ENCODE results near the gene CFAP100. TPM values are rescaled to one million over a fixed set of nuclear protein-coding genes. Genes with fewer than 3 reads are reported as not detected.

The CFAP100 gene
- total RNA-seq, 4 donors from 2014 or later: not detected

DNA sequence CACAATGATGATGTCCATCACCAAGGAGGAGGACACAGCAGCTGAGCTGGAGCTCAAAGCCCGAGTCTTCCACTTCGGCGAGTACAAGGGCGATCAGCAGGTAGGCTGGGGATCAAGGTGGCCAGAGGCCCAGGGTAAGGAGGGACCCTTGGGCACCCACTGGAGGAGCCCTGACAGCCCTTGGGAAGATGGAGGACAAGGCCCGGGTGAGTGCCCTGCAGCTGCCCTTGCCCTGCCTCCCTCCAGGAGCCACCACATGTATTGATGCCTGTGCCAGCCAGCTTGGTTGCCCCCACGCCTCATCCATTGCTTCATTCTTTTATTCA lies 38.4 kb downstream of the CFAP100 start:
- H3K4me3 ChIP-seq: no peak overlapping the region
- no peak overlapping the region for H3K27ac ChIP-seq
- H3K36me3 ChIP-seq: peaks cover 0 to 21% (median 0%) of the 10 kb centered on the region in 3 donors
- peak in 2 of 3 donors; percentile 34 to 36 for DNase-seq
- no peaks in the 10 kb centered on the region for H3K4me1 ChIP-seq
- TF ChIP-seq, protein P1, sequence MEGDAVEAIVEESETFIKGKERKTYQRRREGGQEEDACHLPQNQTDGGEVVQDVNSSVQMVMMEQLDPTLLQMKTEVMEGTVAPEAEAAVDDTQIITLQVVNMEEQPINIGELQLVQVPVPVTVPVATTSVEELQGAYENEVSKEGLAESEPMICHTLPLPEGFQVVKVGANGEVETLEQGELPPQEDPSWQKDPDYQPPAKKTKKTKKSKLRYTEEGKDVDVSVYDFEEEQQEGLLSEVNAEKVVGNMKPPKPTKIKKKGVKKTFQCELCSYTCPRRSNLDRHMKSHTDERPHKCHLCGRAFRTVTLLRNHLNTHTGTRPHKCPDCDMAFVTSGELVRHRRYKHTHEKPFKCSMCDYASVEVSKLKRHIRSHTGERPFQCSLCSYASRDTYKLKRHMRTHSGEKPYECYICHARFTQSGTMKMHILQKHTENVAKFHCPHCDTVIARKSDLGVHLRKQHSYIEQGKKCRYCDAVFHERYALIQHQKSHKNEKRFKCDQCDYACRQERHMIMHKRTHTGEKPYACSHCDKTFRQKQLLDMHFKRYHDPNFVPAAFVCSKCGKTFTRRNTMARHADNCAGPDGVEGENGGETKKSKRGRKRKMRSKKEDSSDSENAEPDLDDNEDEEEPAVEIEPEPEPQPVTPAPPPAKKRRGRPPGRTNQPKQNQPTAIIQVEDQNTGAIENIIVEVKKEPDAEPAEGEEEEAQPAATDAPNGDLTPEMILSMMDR (IDR thresholded peaks at IDR 0.05): no peak
- TF ChIP-seq POLR2A (IDR thresholded peaks at IDR 0.05): no peak
- no peaks in the 10 kb centered on the region for H3K9me3 ChIP-seq
- H3K27me3 ChIP-seq: no peaks in the 10 kb centered on the region

DNA sequence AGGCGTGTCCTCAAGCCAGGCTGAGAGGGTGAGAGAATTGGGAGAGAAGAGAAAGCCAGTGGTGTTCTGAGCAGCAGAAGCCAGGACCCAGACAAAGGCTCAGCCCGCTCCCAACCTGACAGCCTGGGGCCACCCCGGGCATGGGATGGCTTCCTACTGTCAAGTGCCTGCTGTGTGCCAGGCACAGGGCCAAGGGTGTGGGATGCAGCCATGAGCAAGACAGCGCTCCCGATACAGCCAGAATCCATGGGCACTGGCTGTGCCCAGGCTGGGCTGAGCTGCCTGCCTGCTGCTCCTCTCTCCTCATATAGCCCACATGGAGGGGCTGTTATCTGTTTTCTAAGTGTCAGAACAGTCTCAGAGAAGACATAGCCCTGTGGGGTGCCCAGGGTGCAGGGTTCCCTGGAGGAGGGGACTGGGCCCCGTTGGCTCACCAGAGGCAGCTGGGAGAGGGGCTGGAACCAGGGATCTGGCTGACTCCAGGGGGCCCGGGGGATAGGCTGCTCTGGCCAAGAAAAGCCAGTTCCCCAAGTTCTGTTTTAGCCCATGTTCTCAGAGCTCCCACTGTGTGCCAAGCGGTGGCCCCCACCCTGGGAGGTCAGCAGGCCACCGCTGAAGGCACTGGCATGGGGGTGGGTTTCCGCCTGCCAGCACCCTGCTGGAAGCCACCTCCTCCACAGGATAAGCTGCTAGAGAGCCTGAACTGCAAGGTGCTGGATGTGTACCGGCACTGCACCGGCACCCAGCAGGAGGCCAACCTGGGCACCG lies 39.0 kb downstream of the CFAP100 start:
- Histone ChIP-seq H3K27me3 (no peaks in the 10 kb centered on the region), H3K36me3 (peaks cover 0 to 27% (median 0%) of the 10 kb centered on the region in 3 donors), H3K4me3 (no peak overlapping the region), H3K4me1 (no peaks in the 10 kb centered on the region), H3K9me3 (no peaks in the 10 kb centered on the region), H3K27ac (no peak overlapping the region)
- no peak for TF ChIP-seq POLR2A (IDR thresholded peaks at IDR 0.05)
- TF ChIP-seq, protein P1 (IDR thresholded peaks at IDR 0.05): no peak
- DNase-seq: peak in 2 of 3 donors; percentile 38

DNA sequence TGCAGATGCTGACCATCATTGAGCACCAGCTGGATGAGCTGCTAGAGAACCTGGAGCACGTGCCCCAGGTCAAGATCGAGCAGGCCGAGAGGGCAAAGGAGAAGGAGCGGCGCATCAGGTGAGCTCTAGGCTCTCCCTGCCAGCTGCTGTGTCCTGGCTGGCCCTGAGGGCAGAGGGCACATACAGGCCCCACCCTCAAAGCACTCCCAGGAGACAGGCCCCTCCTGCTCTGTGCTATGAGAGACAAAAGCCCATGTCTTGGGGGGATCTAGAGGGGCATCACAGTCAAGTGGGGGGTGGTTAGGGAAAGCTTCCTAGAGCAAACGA lies 39.5 kb downstream of the CFAP100 start:
- peaks cover 0 to 32% (median 0%) of the 10 kb centered on the region in 3 donors for H3K36me3 ChIP-seq
- DNase-seq: peak in 2 of 3 donors; percentile 41 to 53
- no peaks in the 10 kb centered on the region for H3K27me3 ChIP-seq
- no peak overlapping the region for H3K27ac ChIP-seq
- H3K9me3 ChIP-seq: no peaks in the 10 kb centered on the region
- no peaks in the 10 kb centered on the region for H3K4me1 ChIP-seq
- TF ChIP-seq POLR2A (IDR thresholded peaks at IDR 0.05): no peak
- TF ChIP-seq, protein P1 (IDR thresholded peaks at IDR 0.05): no peak
- H3K4me3 ChIP-seq: no peak overlapping the region

DNA sequence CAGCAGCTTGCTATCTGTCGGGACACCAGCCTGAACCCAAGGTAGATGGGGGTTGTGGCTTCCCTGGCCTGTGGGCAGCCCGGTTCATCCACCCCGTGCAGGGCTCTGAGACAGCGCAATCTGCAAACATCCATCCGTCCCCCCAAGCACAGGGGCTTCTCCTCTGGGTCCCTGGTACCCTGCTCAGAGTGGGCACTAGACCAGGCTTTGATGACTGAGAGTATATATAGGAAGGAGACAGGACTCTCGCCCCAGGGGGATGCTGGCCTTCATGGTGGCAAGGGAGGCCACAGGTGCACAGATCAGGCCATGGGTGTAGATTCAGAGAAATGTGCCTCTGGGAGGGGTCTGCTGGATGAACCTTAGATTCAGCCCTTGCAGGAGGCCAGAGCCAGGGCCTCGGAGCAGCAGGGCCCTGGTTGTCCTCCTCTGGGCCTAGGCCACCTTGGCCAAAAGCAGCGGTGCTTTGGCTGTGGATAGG lies 40.3 kb downstream of the CFAP100 start:
- no peaks in the 10 kb centered on the region for H3K9me3 ChIP-seq
- H3K4me3 ChIP-seq: no peak overlapping the region
- TF ChIP-seq, protein P1 (IDR thresholded peaks at IDR 0.05): no peak
- no peak for TF ChIP-seq POLR2A (IDR thresholded peaks at IDR 0.05)
- no peaks in the 10 kb centered on the region for H3K4me1 ChIP-seq
- peaks cover 0 to 37% (median 0%) of the 10 kb centered on the region in 3 donors for H3K36me3 ChIP-seq
- H3K27ac ChIP-seq: no peak overlapping the region
- DNase-seq: no peak
- no peaks in the 10 kb centered on the region for H3K27me3 ChIP-seq

DNA sequence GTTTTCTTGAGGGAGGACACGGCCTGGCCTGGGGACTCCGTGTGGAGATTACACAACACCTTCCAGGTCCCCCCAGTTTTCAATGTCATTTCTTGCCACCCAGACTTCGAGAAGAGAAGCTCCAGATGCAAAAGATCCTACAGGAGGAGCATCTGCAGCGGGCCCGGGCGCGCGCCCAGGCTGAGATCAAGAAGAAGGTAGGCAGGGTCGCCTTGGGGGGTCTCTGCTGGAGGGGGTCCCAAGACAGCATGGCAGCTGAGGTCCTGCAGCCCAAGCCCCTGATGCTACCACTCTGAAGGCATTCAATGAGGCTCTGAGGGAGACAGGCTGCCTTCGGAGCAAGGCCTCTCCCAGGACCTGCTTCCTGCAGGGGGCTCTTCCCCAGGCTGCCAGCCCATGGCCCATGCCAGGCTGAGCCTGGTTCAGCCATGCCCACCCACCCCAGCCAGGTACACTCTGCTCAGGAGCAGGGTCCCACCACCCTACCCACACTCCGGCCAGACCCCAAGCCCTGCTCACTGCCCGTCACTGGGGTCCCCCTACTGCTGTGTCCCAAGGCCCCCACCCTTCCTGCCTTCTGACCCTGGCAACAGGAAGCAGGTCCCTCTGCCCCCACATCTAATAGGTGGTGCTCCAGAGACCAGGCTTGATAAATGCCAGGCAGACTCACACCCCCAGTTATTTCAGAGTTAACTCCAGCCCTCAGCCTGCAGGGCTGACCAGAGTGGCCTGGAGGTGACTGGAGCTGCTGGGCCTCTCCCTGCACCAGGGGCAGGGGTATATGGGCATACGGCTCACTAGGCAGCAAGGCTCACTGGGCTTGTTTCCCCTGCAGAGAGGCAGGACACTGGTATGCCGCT lies 41.0 kb downstream of the CFAP100 start:
- H3K9me3 ChIP-seq: no peaks in the 10 kb centered on the region
- no peak overlapping the region for H3K4me3 ChIP-seq
- H3K4me1 ChIP-seq: no peaks in the 10 kb centered on the region
- no peak overlapping the region for H3K27ac ChIP-seq
- DNase-seq: no peak
- TF ChIP-seq, protein P1 (IDR thresholded peaks at IDR 0.05): no peak
- TF ChIP-seq POLR2A (IDR thresholded peaks at IDR 0.05): no peak
- peaks cover 0 to 39% (median 0%) of the 10 kb centered on the region in 3 donors for H3K36me3 ChIP-seq
- H3K27me3 ChIP-seq: no peaks in the 10 kb centered on the region
